Left lung (tissue), 10 donors: Measurements from ENCODE around the gene MRTFB. TPM values are rescaled to one million over a fixed set of nuclear protein-coding genes. Genes with fewer than 3 reads are reported as not detected.

ENCODE experiments used
- ATAC-seq: fragments of 200-7000 bp; cut with Tn5 transposase; one replicate; pipeline ENCODE4 v1.9.1; 2020; ENCODE audit warnings: moderate library complexity
- DNase-seq, 4 donors: peaks; one replicate each; pipeline ENCODE4 v3.0.0-alpha.2; 2013 to 2020
- H3K27ac ChIP-seq, 2 donors: fragments of 200-600 bp; sonication (generic) in 1 of 2; one replicate each; pipeline versions ENCODE4 v1.5.0 to v1.8.0; 2020 to 2021
- H3K27me3 ChIP-seq, 2 donors: fragments of 200-600 bp; sonication (generic) in 1 of 2; one replicate each; pipeline versions ENCODE4 v1.5.0 to v1.8.0; 2020 to 2021
- H3K36me3 ChIP-seq, 2 donors: fragments of 200-600 bp; sonication (generic) in 1 of 2; one replicate each; pipeline versions ENCODE4 v1.5.0 to v1.8.0; 2020 to 2021
- H3K4me1 ChIP-seq, 2 donors: fragments of 200-600 bp; one replicate each; pipeline ENCODE4 v1.8.0; 2021
- H3K4me3 ChIP-seq, 2 donors: fragments of 200-600 bp; sonication (generic) in 1 of 2; one replicate each; pipeline versions ENCODE4 v1.5.0 to v1.8.0; 2020 to 2021; ENCODE audit warnings: mild to moderate bottlenecking in 1 of 2
- H3K9me3 ChIP-seq, 2 donors: fragments of 200-600 bp; sonication (generic) in 1 of 2; one replicate each; pipeline versions ENCODE4 v1.5.0 to v1.8.0; 2020 to 2021
- CTCF ChIP-seq, 2 donors: fragments of 200-600 bp; sonication (generic) in 1 of 2; IDR thresholded peaks; one replicate each; pipeline versions ENCODE4 v1.5.0 to v1.8.0; 2021; ENCODE audit warnings: antibody characterized with exemption in 2 of 2
- intact Hi-C, 2 donors: fragments of 100-400 bp; cut with DNase I; formaldehyde crosslinking; loops; one replicate each; pipeline versions ENCODE4 v1.11.2 to v1.14.2; 2022
- polyA plus RNA-seq, 6 donors: library from polyadenylated mRNA; unstranded; fragments of 120-200 nt; gene quantifications; one replicate each; pipeline ENCODE4 v1.2.1, GENCODE V29; 2013; ENCODE audit not compliant: insufficient read length in 6 of 6
- total RNA-seq, 2 donors: library from RNA; stranded (reverse); fragmentation: NEBNext Ultra II Directional; extraction: Animal tissue kit (Norgen Biotek cat#: 25700); gene quantifications; one replicate each; pipeline ENCODE4 v1.2.1, GENCODE V29; 2021
- donor health status: DM: no; HTN: yes; CAD: no.
- donor health status: DM: no; HTN: no; CAD: no.

MRTFB gene
- total and polyA plus RNA-seq, 8 donors = 34.4 to 48.9 (median 36.7) TPM

- Histone ChIP-seq H3K27me3 (no peaks in the 10 kb centered on the region), H3K36me3 (no peaks in the 10 kb centered on the region), H3K27ac (no peak overlapping the region), H3K9me3 (no peaks in the 10 kb centered on the region), H3K4me1 (no peaks in the 10 kb centered on the region), H3K4me3 (no peak overlapping the region)
- intact Hi-C loops = no loop called here
- ATAC-seq (no peak), DNase-seq (no peak)
- no peak for TF ChIP-seq CTCF (IDR thresholded peaks at IDR 0.05)
Measured at GRCh38 chr16:14062261-14062660, 8.9 kb upstream of the MRTFB start.

GRCh38 chr16:14063618-14064581 lies 7.2 kb upstream of the MRTFB start:
- TF ChIP-seq CTCF (IDR thresholded peaks at IDR 0.05) = no peak
- H3K27me3 ChIP-seq = no peaks in the 10 kb centered on the region
- H3K36me3 ChIP-seq = no peaks in the 10 kb centered on the region
- intact Hi-C loops = no loop called here
- ATAC-seq (no peak), DNase-seq (no peak)
- no peak overlapping the region for H3K27ac ChIP-seq
- no peaks in the 10 kb centered on the region for H3K9me3 ChIP-seq
- H3K4me3 ChIP-seq = no peak overlapping the region
- no peaks in the 10 kb centered on the region for H3K4me1 ChIP-seq

DNA sequence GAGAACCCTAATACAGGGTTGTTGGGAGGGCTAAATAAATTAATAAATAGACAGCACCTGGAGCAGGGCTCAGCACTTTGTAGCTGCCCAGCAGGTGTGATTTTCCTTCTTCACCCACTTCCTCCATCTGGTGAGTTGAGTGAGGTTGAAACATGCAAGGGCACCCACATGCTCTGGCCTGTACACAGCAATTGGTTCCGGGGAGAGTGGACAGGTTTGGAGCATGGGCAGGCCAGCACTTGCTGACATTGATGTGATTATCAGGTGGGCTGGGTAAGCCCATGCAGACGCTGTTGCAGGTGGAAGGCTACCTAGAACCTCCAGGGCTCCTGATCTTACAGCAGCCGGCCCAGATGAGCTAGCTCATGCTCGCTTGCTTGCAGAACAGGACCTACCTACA lies 1.3 kb upstream of the MRTFB start:
- Histone ChIP-seq H3K4me3 (no peak overlapping the region), H3K4me1 (peaks cover 6 to 18% of the 10 kb centered on the region in 2 donors), H3K27ac (peak overlapping the region in 1 of 2 donors; percentile 80), H3K9me3 (no peaks in the 10 kb centered on the region), H3K36me3 (no peaks in the 10 kb centered on the region), H3K27me3 (no peaks in the 10 kb centered on the region)
- intact Hi-C loops = no loop called here
- ATAC-seq (no peak), DNase-seq (no peak)
- no peak for TF ChIP-seq CTCF (IDR thresholded peaks at IDR 0.05)

- H3K9me3 ChIP-seq = no peaks in the 10 kb centered on the region
- H3K4me3 ChIP-seq = peak overlapping the region; percentile 80 to 96
- ATAC-seq (peak; percentile 9), DNase-seq (no peak)
- intact Hi-C loops = no loop called here
- TF ChIP-seq CTCF (IDR thresholded peaks at IDR 0.05) = no peak
- H3K36me3 ChIP-seq = no peaks in the 10 kb centered on the region
- no peaks in the 10 kb centered on the region for H3K27me3 ChIP-seq
- H3K4me1 ChIP-seq = peaks cover 6 to 18% of the 10 kb centered on the region in 2 donors
- peak overlapping the region; percentile 78 to 80 for H3K27ac ChIP-seq
Measured at GRCh38 chr16:14070555-14070876, 603 bp upstream of the MRTFB start.

DNA sequence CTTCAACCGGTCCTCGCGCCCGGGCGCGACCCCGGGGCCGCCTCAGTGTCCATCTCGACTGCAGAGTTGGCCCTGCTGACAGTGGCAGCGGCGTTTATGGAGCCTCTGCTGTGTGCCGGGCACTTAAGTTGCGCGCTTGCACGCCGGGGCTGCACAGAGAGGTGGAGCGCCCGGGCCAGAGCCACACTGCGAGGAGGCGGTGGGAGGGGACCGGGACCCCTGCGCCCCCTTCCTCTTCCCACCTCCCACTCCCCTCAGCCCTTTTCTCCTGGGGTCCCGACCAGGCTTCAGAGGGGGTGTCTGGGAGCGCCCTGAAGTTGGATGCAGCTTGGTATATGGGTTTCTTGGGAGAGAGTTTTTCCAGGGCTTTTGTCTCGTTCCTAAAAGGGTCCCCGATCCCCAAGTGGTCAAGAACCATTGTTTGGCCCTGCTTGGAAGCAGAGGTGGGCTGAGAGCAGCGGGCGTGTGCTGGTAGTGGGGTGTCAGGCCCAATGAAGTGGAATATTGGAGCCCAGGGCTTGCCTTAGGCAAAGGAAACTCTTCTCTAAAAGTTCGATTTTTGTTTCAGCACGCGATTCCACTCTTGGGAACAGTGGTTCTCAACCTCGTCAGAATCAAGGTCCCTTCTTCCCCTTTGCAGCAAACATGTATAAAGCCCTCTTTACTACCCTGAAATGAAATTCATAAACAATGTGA lies 605 bp downstream of the MRTFB start:
- Histone ChIP-seq H3K36me3 (no peaks in the 10 kb centered on the region), H3K9me3 (no peaks in the 10 kb centered on the region), H3K4me3 (peak overlapping the region; percentile 80 to 96), H3K27ac (peak overlapping the region; percentile 78 to 80), H3K27me3 (no peaks in the 10 kb centered on the region), H3K4me1 (peaks cover 6 to 18% of the 10 kb centered on the region in 2 donors)
- no peak for TF ChIP-seq CTCF (IDR thresholded peaks at IDR 0.05)
- peak in 1 of 4 donors; percentile 86 for DNase-seq
- intact Hi-C loops = no loop called here
- ATAC-seq = peak; percentile 42
